ENCODE results near the gene CCDC7.

DNA sequence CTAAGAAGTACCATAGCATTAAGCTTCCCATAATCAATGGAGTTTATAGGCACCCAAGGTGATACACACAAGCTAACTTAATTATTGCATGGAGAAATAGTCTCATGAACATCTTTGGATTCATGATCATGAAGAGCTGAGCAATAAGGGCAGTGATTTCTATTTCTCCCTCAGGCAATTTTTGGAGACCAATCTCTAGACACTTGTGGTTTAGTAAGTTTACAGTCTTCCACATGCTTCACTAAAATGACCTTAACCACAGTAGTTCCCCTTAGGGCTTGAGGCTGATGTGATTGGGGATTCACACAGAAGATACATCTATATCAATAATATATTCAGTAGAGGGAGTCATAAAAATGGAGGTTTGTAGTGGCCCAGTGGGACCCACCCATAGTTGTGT, 241.2 kb downstream of the CCDC7 start:
- TF ChIP-seq, protein P1, sequence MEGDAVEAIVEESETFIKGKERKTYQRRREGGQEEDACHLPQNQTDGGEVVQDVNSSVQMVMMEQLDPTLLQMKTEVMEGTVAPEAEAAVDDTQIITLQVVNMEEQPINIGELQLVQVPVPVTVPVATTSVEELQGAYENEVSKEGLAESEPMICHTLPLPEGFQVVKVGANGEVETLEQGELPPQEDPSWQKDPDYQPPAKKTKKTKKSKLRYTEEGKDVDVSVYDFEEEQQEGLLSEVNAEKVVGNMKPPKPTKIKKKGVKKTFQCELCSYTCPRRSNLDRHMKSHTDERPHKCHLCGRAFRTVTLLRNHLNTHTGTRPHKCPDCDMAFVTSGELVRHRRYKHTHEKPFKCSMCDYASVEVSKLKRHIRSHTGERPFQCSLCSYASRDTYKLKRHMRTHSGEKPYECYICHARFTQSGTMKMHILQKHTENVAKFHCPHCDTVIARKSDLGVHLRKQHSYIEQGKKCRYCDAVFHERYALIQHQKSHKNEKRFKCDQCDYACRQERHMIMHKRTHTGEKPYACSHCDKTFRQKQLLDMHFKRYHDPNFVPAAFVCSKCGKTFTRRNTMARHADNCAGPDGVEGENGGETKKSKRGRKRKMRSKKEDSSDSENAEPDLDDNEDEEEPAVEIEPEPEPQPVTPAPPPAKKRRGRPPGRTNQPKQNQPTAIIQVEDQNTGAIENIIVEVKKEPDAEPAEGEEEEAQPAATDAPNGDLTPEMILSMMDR (IDR thresholded peaks at IDR 0.05) = no peak
- TF ChIP-seq POLR2A (IDR thresholded peaks at IDR 0.05) = no peak
